ENCODE results near the gene CR1L.
"Not testable (repeated sequence)": the region's sequence is repeated elsewhere in the genome, so short reads cannot be mapped to it uniquely, and the experiment has no call there.

Gene CR1L

GRCh38 chr1:207620543-207620893, 24.4 kb upstream of the CR1L start:
- no peak overlapping the region for H3K4me3 ChIP-seq (ENCODE audit: low read length)
- TF ChIP-seq CTCF (conservative IDR thresholded peaks at IDR 0.05; ENCODE audit: low read length) = no peak
- DNase-seq (ENCODE audit: low read depth) = no peak

- DNase-seq (ENCODE audit: low read depth); H3K4me3 ChIP-seq (ENCODE audit: low read length): not testable (repeated sequence)
Measured at GRCh38 chr1:207625504-207626071, 19.3 kb upstream of the CR1L start.

GRCh38 chr1:207626972-207627337, 18.0 kb upstream of the CR1L start:
- DNase-seq (ENCODE audit: low read depth) = no peak
- no peak for TF ChIP-seq CTCF (conservative IDR thresholded peaks at IDR 0.05; ENCODE audit: low read length)
- H3K4me3 ChIP-seq (ENCODE audit: low read length) = no peak overlapping the region

GRCh38 chr1:207627496-207627895, 17.4 kb upstream of the CR1L start:
- no peak for TF ChIP-seq CTCF (conservative IDR thresholded peaks at IDR 0.05; ENCODE audit: low read length)
- H3K4me3 ChIP-seq (ENCODE audit: low read length) = no peak overlapping the region
- no peak for DNase-seq (ENCODE audit: low read depth)

- TF ChIP-seq CTCF (conservative IDR thresholded peaks at IDR 0.05; ENCODE audit: low read length) = no peak
- H3K4me3 ChIP-seq (ENCODE audit: low read length) = no peak overlapping the region
- peak; percentile 6 for DNase-seq (ENCODE audit: low read depth)
Measured at GRCh38 chr1:207628776-207629175, 16.2 kb upstream of the CR1L start.

GRCh38 chr1:207631137-207631536, 13.8 kb upstream of the CR1L start:
- TF ChIP-seq CTCF (conservative IDR thresholded peaks at IDR 0.05; ENCODE audit: low read length) = no peak
- no peak for DNase-seq (ENCODE audit: low read depth)
- no peak overlapping the region for H3K4me3 ChIP-seq (ENCODE audit: low read length)

- TF ChIP-seq CTCF (conservative IDR thresholded peaks at IDR 0.05; ENCODE audit: low read length) = no peak
- no peak for DNase-seq (ENCODE audit: low read depth)
- no peak overlapping the region for H3K4me3 ChIP-seq (ENCODE audit: low read length)
Measured at GRCh38 chr1:207633226-207633625, 11.7 kb upstream of the CR1L start.

GRCh38 chr1:207633699-207634289, 11.1 kb upstream of the CR1L start:
- H3K4me3 ChIP-seq (ENCODE audit: low read length) = not testable (repeated sequence)

GRCh38 chr1:207634293-207634692, 10.6 kb upstream of the CR1L start:
- not testable (repeated sequence) for H3K4me3 ChIP-seq (ENCODE audit: low read length); DNase-seq (ENCODE audit: low read depth)

More at GRCh38 chr1:207633699-207634289, 11.1 kb upstream of the CR1L start:
- DNase-seq (ENCODE audit: low read depth) = not testable (repeated sequence)

- not testable (repeated sequence) for H3K4me3 ChIP-seq (ENCODE audit: low read length); DNase-seq (ENCODE audit: low read depth)
Measured at GRCh38 chr1:207635569-207636186, 9.3 kb upstream of the CR1L start.

- H3K4me3 ChIP-seq (ENCODE audit: low read length) = not testable (repeated sequence)
Measured at GRCh38 chr1:207638487-207639145, 6.3 kb upstream of the CR1L start.

GRCh38 chr1:207639362-207639761, 5.6 kb upstream of the CR1L start:
- DNase-seq (ENCODE audit: low read depth); H3K4me3 ChIP-seq (ENCODE audit: low read length): not testable (repeated sequence)

More at GRCh38 chr1:207638487-207639145, 6.3 kb upstream of the CR1L start:
- not testable (repeated sequence) for DNase-seq (ENCODE audit: low read depth)

Data from AG10803 (cell line).